ENCODE measurements around the gene KHSRP.

The KHSRP gene

GRCh38 chr19:6450166-6450565, 25.6 kb upstream of the KHSRP start:
- Histone ChIP-seq H3K27ac (ENCODE audit: low read depth, low read length, severe bottlenecking) (no peak overlapping the region), H3K4me1 (ENCODE audit: control insufficient read depth, insufficient read depth, low read length, poor library complexity, severe bottlenecking) (no peaks in the 10 kb centered on the region), H3K4me3 (ENCODE audit: extremely low read depth, insufficient read depth, low read length, poor library complexity, severe bottlenecking) (no peak overlapping the region), H3K36me3 (ENCODE audit: control insufficient read depth, insufficient read depth, low read length) (peaks cover 41% of the 10 kb centered on the region), H3K9me3 (ENCODE audit: control insufficient read depth, low read length) (peaks cover 17% of the 10 kb centered on the region)
- WGBS, 2 experiments (ENCODE audit: insufficient coverage in 2 of 2), result 91 to 100% methylated on average over 3 of the region's 5 CpGs

GRCh38 chr19:6448045-6448444, 23.4 kb upstream of the KHSRP start:
- peaks cover 20% of the 10 kb centered on the region for H3K36me3 ChIP-seq (ENCODE audit: control insufficient read depth, insufficient read depth, low read length)
- no peaks in the 10 kb centered on the region for H3K4me1 ChIP-seq (ENCODE audit: control insufficient read depth, insufficient read depth, low read length, poor library complexity, severe bottlenecking)
- H3K9me3 ChIP-seq (ENCODE audit: control insufficient read depth, low read length), result no peaks in the 10 kb centered on the region
- no peak overlapping the region for H3K4me3 ChIP-seq (ENCODE audit: extremely low read depth, insufficient read depth, low read length, poor library complexity, severe bottlenecking)
- WGBS, 2 experiments (ENCODE audit: insufficient coverage in 2 of 2), result 100% methylated on average over 1 to 2 of the region's 3 CpGs
- H3K27ac ChIP-seq (ENCODE audit: low read depth, low read length, severe bottlenecking), result no peak overlapping the region

GRCh38 chr19:6446452-6446851, 21.8 kb upstream of the KHSRP start:
- H3K4me3 ChIP-seq (ENCODE audit: extremely low read depth, insufficient read depth, low read length, poor library complexity, severe bottlenecking), result no peak overlapping the region
- peaks cover 9% of the 10 kb centered on the region for H3K36me3 ChIP-seq (ENCODE audit: control insufficient read depth, insufficient read depth, low read length)
- no peaks in the 10 kb centered on the region for H3K4me1 ChIP-seq (ENCODE audit: control insufficient read depth, insufficient read depth, low read length, poor library complexity, severe bottlenecking)
- H3K9me3 ChIP-seq (ENCODE audit: control insufficient read depth, low read length), result no peaks in the 10 kb centered on the region
- H3K27ac ChIP-seq (ENCODE audit: low read depth, low read length, severe bottlenecking), result no peak overlapping the region
- 89 to 100% methylated on average over 2 to 3 of the region's 3 CpGs for WGBS, 2 experiments (ENCODE audit: insufficient coverage in 2 of 2)

- no peak overlapping the region for H3K4me3 ChIP-seq (ENCODE audit: extremely low read depth, insufficient read depth, low read length, poor library complexity, severe bottlenecking)
- no peaks in the 10 kb centered on the region for H3K9me3 ChIP-seq (ENCODE audit: control insufficient read depth, low read length)
- WGBS, 2 experiments (ENCODE audit: insufficient coverage in 2 of 2), result 85 to 93% methylated on average over 4 to 12 of the region's 13 CpGs
- no peaks in the 10 kb centered on the region for H3K4me1 ChIP-seq (ENCODE audit: control insufficient read depth, insufficient read depth, low read length, poor library complexity, severe bottlenecking)
- H3K36me3 ChIP-seq (ENCODE audit: control insufficient read depth, insufficient read depth, low read length), result peaks cover 8% of the 10 kb centered on the region
- H3K27ac ChIP-seq (ENCODE audit: low read depth, low read length, severe bottlenecking), result no peak overlapping the region
Measured at GRCh38 chr19:6443986-6444385, 19.4 kb upstream of the KHSRP start.

GRCh38 chr19:6442087-6442688, 17.6 kb upstream of the KHSRP start:
- Histone ChIP-seq H3K36me3 (ENCODE audit: control insufficient read depth, insufficient read depth, low read length) (peaks cover 8% of the 10 kb centered on the region), H3K27ac (ENCODE audit: low read depth, low read length, severe bottlenecking) (no peak overlapping the region), H3K4me1 (ENCODE audit: control insufficient read depth, insufficient read depth, low read length, poor library complexity, severe bottlenecking) (no peaks in the 10 kb centered on the region), H3K4me3 (ENCODE audit: extremely low read depth, insufficient read depth, low read length, poor library complexity, severe bottlenecking) (no peak overlapping the region), H3K9me3 (ENCODE audit: control insufficient read depth, low read length) (no peaks in the 10 kb centered on the region)
- 89 to 91% methylated on average over 7 to 9 of the region's 13 CpGs for WGBS, 2 experiments (ENCODE audit: insufficient coverage in 2 of 2)

GRCh38 chr19:6440905-6441304, 16.3 kb upstream of the KHSRP start:
- Histone ChIP-seq H3K36me3 (ENCODE audit: control insufficient read depth, insufficient read depth, low read length) (peaks cover 4% of the 10 kb centered on the region), H3K27ac (ENCODE audit: low read depth, low read length, severe bottlenecking) (no peak overlapping the region)
- 75 to 94% methylated on average over 2 of the region's 3 CpGs for WGBS, 2 experiments (ENCODE audit: insufficient coverage in 2 of 2)

GRCh38 chr19:6439743-6440142, 15.1 kb upstream of the KHSRP start:
- WGBS, 2 experiments (ENCODE audit: insufficient coverage in 2 of 2), result no CpG with 5 or more reads among the region's 4 CpGs
- Histone ChIP-seq H3K4me3 (ENCODE audit: extremely low read depth, insufficient read depth, low read length, poor library complexity, severe bottlenecking) (no peak overlapping the region), H3K36me3 (ENCODE audit: control insufficient read depth, insufficient read depth, low read length) (no peaks in the 10 kb centered on the region), H3K9me3 (ENCODE audit: control insufficient read depth, low read length) (no peaks in the 10 kb centered on the region), H3K4me1 (ENCODE audit: control insufficient read depth, insufficient read depth, low read length, poor library complexity, severe bottlenecking) (no peaks in the 10 kb centered on the region), H3K27ac (ENCODE audit: low read depth, low read length, severe bottlenecking) (no peak overlapping the region)

More at GRCh38 chr19:6440905-6441304, 16.3 kb upstream of the KHSRP start:
- Histone ChIP-seq H3K4me3 (ENCODE audit: extremely low read depth, insufficient read depth, low read length, poor library complexity, severe bottlenecking) (no peak overlapping the region), H3K9me3 (ENCODE audit: control insufficient read depth, low read length) (no peaks in the 10 kb centered on the region), H3K4me1 (ENCODE audit: control insufficient read depth, insufficient read depth, low read length, poor library complexity, severe bottlenecking) (no peaks in the 10 kb centered on the region)

GRCh38 chr19:6433663-6434062, 9.1 kb upstream of the KHSRP start, which contains the start of gene SLC25A41:
SLC25A41 (minus strand) TSS chr19:6433763; CDS start chr19:6433693, 70 bp downstream.
- no peaks in the 10 kb centered on the region for H3K9me3 ChIP-seq (ENCODE audit: control insufficient read depth, low read length)
- H3K27ac ChIP-seq (ENCODE audit: low read depth, low read length, severe bottlenecking), result no peak within 1 kb of the TSS
- no peaks in the 10 kb centered on the region for H3K4me1 ChIP-seq (ENCODE audit: control insufficient read depth, insufficient read depth, low read length, poor library complexity, severe bottlenecking)
- H3K4me3 ChIP-seq (ENCODE audit: extremely low read depth, insufficient read depth, low read length, poor library complexity, severe bottlenecking), result no peak within 1 kb of the TSS
- WGBS, 2 experiments (ENCODE audit: insufficient coverage in 2 of 2), result 90 to 97% methylated on average over 4 to 6 of the region's 10 CpGs
- no peaks in the 10 kb centered on the region for H3K36me3 ChIP-seq (ENCODE audit: control insufficient read depth, insufficient read depth, low read length)

- Histone ChIP-seq H3K4me1 (ENCODE audit: control insufficient read depth, insufficient read depth, low read length, poor library complexity, severe bottlenecking) (no peaks in the 10 kb centered on the region), H3K9me3 (ENCODE audit: control insufficient read depth, low read length) (no peaks in the 10 kb centered on the region), H3K27ac (ENCODE audit: low read depth, low read length, severe bottlenecking) (no peak overlapping the region), H3K4me3 (ENCODE audit: extremely low read depth, insufficient read depth, low read length, poor library complexity, severe bottlenecking) (no peak overlapping the region), H3K36me3 (ENCODE audit: control insufficient read depth, insufficient read depth, low read length) (no peaks in the 10 kb centered on the region)
- WGBS, 2 experiments (ENCODE audit: insufficient coverage in 2 of 2), result 77 to 83% methylated on average over 8 to 10 of the region's 11 CpGs
Measured at GRCh38 chr19:6433165-6433564, 8.6 kb upstream of the KHSRP start.

GRCh38 chr19:6431891-6432290, 7.3 kb upstream of the KHSRP start:
- 84 to 88% methylated on average over 3 to 8 of the region's 11 CpGs for WGBS, 2 experiments (ENCODE audit: insufficient coverage in 2 of 2)
- no peaks in the 10 kb centered on the region for H3K9me3 ChIP-seq (ENCODE audit: control insufficient read depth, low read length)
- H3K4me1 ChIP-seq (ENCODE audit: control insufficient read depth, insufficient read depth, low read length, poor library complexity, severe bottlenecking), result no peaks in the 10 kb centered on the region
- H3K36me3 ChIP-seq (ENCODE audit: control insufficient read depth, insufficient read depth, low read length), result no peaks in the 10 kb centered on the region
- no peak overlapping the region for H3K27ac ChIP-seq (ENCODE audit: low read depth, low read length, severe bottlenecking)
- H3K4me3 ChIP-seq (ENCODE audit: extremely low read depth, insufficient read depth, low read length, poor library complexity, severe bottlenecking), result no peak overlapping the region

- H3K4me1 ChIP-seq (ENCODE audit: control insufficient read depth, insufficient read depth, low read length, poor library complexity, severe bottlenecking), result no peaks in the 10 kb centered on the region
- H3K36me3 ChIP-seq (ENCODE audit: control insufficient read depth, insufficient read depth, low read length), result no peaks in the 10 kb centered on the region
- 52 to 66% methylated on average over 7 to 20 of the region's 20 CpGs for WGBS, 2 experiments (ENCODE audit: insufficient coverage in 2 of 2)
Measured at GRCh38 chr19:6429419-6430221, 5.0 kb upstream of the KHSRP start.

More at GRCh38 chr19:6429419-6430221, 5.0 kb upstream of the KHSRP start:
- no peak overlapping the region for H3K4me3 ChIP-seq (ENCODE audit: extremely low read depth, insufficient read depth, low read length, poor library complexity, severe bottlenecking)
- no peak overlapping the region for H3K27ac ChIP-seq (ENCODE audit: low read depth, low read length, severe bottlenecking)
- peaks cover 8% of the 10 kb centered on the region for H3K9me3 ChIP-seq (ENCODE audit: control insufficient read depth, low read length)
